ENCODE results near the gene CORO2B.

DNA sequence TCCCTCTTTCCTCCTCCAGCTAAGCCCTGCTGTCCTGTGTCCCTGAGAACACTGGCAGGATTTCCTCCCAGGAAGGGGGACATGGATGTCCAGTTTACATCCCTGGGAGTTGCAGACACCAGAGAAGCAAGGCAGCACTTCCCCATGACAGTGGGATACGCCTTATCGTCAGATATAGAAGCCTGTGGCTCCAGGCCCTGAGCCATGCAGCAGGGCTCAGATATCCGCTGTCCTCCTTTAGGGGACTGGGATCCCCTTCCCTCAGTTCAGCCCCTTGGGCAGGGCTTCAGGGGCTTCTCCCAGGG lies 16.4 kb downstream of the CORO2B start:
- TF ChIP-seq, protein P1, sequence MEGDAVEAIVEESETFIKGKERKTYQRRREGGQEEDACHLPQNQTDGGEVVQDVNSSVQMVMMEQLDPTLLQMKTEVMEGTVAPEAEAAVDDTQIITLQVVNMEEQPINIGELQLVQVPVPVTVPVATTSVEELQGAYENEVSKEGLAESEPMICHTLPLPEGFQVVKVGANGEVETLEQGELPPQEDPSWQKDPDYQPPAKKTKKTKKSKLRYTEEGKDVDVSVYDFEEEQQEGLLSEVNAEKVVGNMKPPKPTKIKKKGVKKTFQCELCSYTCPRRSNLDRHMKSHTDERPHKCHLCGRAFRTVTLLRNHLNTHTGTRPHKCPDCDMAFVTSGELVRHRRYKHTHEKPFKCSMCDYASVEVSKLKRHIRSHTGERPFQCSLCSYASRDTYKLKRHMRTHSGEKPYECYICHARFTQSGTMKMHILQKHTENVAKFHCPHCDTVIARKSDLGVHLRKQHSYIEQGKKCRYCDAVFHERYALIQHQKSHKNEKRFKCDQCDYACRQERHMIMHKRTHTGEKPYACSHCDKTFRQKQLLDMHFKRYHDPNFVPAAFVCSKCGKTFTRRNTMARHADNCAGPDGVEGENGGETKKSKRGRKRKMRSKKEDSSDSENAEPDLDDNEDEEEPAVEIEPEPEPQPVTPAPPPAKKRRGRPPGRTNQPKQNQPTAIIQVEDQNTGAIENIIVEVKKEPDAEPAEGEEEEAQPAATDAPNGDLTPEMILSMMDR (IDR thresholded peaks at IDR 0.05; ENCODE audit: borderline replicate concordance, extremely low read depth, low read length, poor library complexity, severe bottlenecking), result no peak
- no peak for TF ChIP-seq EZH2 (IDR thresholded peaks at IDR 0.05; ENCODE audit: borderline replicate concordance, low read depth, low read length, severe bottlenecking)

Data from DND-41 (cell line).